Gastrocnemius medialis (tissue), 4 donors: ENCODE data around the gene ANKS1B.

ENCODE experiments used
- POLR2A ChIP-seq, 2 donors: fragments of 450-650 bp; IDR thresholded peaks; one replicate each; pipeline ENCODE4 v1.6.1; 2017; ENCODE audit warnings: antibody characterized with exemption in 2 of 2, mild to moderate bottlenecking in 2 of 2, moderate library complexity in 2 of 2
- TF ChIP-seq, protein P1 (sequence below), 5 experiments: fragments of 450-650 bp in 3 of 5; fragments of 200-600 bp in 2 of 5; sonication (generic) in 2 of 5; IDR thresholded peaks in 4 of 5; conservative IDR thresholded peaks in 1 of 5; 1 replicate in 4 of 5; 2 replicates in 1 of 5; pipeline ENCODE4 v1.5.1; 2016 to 2019; ENCODE audit warnings: antibody characterized with exemption in 5 of 5, mild to moderate bottlenecking in 3 of 5, moderate library complexity in 3 of 5

DNA sequence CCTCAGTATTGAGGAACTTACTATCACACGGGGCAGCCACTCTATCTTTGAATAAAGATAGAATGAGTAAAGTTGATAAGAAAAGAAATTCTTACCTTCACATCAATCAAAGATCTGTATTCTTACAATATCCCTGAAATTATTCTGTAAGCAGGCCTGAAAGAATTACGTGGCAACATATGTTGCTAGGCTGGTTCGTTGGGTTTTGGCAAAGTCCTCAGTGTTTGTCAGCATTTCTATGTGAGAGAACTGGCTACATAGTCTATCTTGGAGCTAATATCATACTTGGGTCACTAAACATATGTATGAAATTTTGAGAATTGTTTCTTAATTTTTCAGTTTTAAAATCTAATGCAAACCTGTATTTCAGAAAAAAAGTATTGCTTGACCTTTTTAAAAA lies 749.4 kb downstream of the ANKS1B start:
- TF ChIP-seq, protein P1, sequence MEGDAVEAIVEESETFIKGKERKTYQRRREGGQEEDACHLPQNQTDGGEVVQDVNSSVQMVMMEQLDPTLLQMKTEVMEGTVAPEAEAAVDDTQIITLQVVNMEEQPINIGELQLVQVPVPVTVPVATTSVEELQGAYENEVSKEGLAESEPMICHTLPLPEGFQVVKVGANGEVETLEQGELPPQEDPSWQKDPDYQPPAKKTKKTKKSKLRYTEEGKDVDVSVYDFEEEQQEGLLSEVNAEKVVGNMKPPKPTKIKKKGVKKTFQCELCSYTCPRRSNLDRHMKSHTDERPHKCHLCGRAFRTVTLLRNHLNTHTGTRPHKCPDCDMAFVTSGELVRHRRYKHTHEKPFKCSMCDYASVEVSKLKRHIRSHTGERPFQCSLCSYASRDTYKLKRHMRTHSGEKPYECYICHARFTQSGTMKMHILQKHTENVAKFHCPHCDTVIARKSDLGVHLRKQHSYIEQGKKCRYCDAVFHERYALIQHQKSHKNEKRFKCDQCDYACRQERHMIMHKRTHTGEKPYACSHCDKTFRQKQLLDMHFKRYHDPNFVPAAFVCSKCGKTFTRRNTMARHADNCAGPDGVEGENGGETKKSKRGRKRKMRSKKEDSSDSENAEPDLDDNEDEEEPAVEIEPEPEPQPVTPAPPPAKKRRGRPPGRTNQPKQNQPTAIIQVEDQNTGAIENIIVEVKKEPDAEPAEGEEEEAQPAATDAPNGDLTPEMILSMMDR (IDR thresholded peaks at IDR 0.05 in 4 of 5, conservative IDR thresholded peaks at IDR 0.05 in 1 of 5): no peak
- no peak for TF ChIP-seq POLR2A (IDR thresholded peaks at IDR 0.05)
